GM06990 (cell line): ENCODE results near the gene SPSB1.

ENCODE experiments used
- DNase-seq: peaks from one replicate; pipeline ENCODE4 v3.0.0-alpha.2; 2011; ENCODE audit not compliant: insufficient read length; ENCODE audit errors: extremely low read depth
- H3K27me3 ChIP-seq: replicated peaks from 2 replicates; pipeline ENCODE4 v1.6.0; 2011; ENCODE audit warnings: low read length; ENCODE audit not compliant: control insufficient read depth, insufficient read depth
- H3K36me3 ChIP-seq: 2 replicates; pipeline ENCODE4 v1.5.1; 2011; ENCODE audit warnings: low read length; ENCODE audit not compliant: control insufficient read depth, insufficient read depth
- H3K4me3 ChIP-seq: replicated peaks from 2 replicates; pipeline ENCODE4 v1.5.1; 2011; ENCODE audit warnings: low read depth, mild to moderate bottlenecking, control low read depth, low read length
- CTCF ChIP-seq: IDR thresholded peaks from 2 replicates; pipeline ENCODE4 v1.5.1; 2011; ENCODE audit warnings: low read length, control low read depth, mild to moderate bottlenecking, inconsistent platforms; ENCODE audit not compliant: insufficient read depth, poor library complexity, severe bottlenecking

Gene SPSB1

GRCh38 chr1:9356829-9357466 is 64.3 kb downstream of the SPSB1 start:
- H3K36me3 ChIP-seq, result no peaks in the 10 kb centered on the region
- TF ChIP-seq CTCF, result no peak
- no peak for DNase-seq
- no peak overlapping the region for H3K4me3 ChIP-seq
- H3K27me3 ChIP-seq, result no peaks in the 10 kb centered on the region; the same call in 1 of the 2 replicates

- TF ChIP-seq CTCF, result no peak
- DNase-seq, result no peak
- no peaks in the 10 kb centered on the region for H3K36me3 ChIP-seq
These were observed 65.3 kb downstream of the SPSB1 start for GRCh38 chr1:9357958-9358357.

GRCh38 chr1:9360371-9361064 is 67.8 kb downstream of the SPSB1 start:
- DNase-seq, result no peak
- H3K4me3 ChIP-seq, result no peak overlapping the region
- TF ChIP-seq CTCF, result no peak
- no peaks in the 10 kb centered on the region for H3K27me3 ChIP-seq
- no peaks in the 10 kb centered on the region for H3K36me3 ChIP-seq

More at GRCh38 chr1:9357958-9358357, 65.3 kb downstream of the SPSB1 start:
- Histone ChIP-seq H3K4me3 (no peak overlapping the region), H3K27me3 (no peaks in the 10 kb centered on the region; the same call in 1 of the 2 replicates)

- no peaks in the 10 kb centered on the region for H3K27me3 ChIP-seq
- no peak for DNase-seq
- TF ChIP-seq CTCF, result no peak
These were observed 69.1 kb downstream of the SPSB1 start for GRCh38 chr1:9361630-9362260.

GRCh38 chr1:9362488-9362887 is 69.8 kb downstream of the SPSB1 start:
- H3K4me3 ChIP-seq, result no peak overlapping the region
- H3K27me3 ChIP-seq, result no peaks in the 10 kb centered on the region
- no peak for TF ChIP-seq CTCF
- DNase-seq, result no peak
- H3K36me3 ChIP-seq, result no peaks in the 10 kb centered on the region

More at GRCh38 chr1:9361630-9362260, 69.1 kb downstream of the SPSB1 start:
- no peaks in the 10 kb centered on the region for H3K36me3 ChIP-seq
- no peak overlapping the region for H3K4me3 ChIP-seq
